Parathyroid adenoma (tissue), 2 donors: ENCODE measurements around the gene CIC.

Experiments
- H2AFZ ChIP-seq: fragments of 300-600 bp; sonication (generic); one replicate; pipeline ENCODE4 v1.7.0; 2017; ENCODE audit warnings: antibody characterized with exemption, mild to moderate bottlenecking
- H3K27ac ChIP-seq: fragments of 300-600 bp; sonication (generic); one replicate; pipeline ENCODE4 v1.7.0; 2017
- H3K27me3 ChIP-seq: fragments of 300-600 bp; sonication (generic); one replicate; pipeline ENCODE4 v1.7.0; 2017; ENCODE audit warnings: low read length; ENCODE audit not compliant: control insufficient read depth, insufficient read depth
- H3K36me3 ChIP-seq: fragments of 300-600 bp; sonication (generic); one replicate; pipeline ENCODE4 v1.7.0; 2017; ENCODE audit warnings: low read length; ENCODE audit not compliant: control insufficient read depth, insufficient read depth
- H3K4me1 ChIP-seq: fragments of 300-600 bp; sonication (generic); one replicate; pipeline ENCODE4 v1.7.0; 2017; ENCODE audit warnings: control low read depth
- H3K4me2 ChIP-seq: fragments of 300-600 bp; sonication (generic); one replicate; pipeline ENCODE4 v1.7.0; 2017; ENCODE audit warnings: low read length
- H3K4me3 ChIP-seq: fragments of 300-600 bp; sonication (generic); one replicate; pipeline ENCODE4 v1.7.0; 2017; ENCODE audit warnings: low read depth, low read length
- H3K79me2 ChIP-seq: fragments of 300-600 bp; sonication (generic); one replicate; pipeline ENCODE4 v1.7.0; 2017; ENCODE audit warnings: control low read depth
- H3K9ac ChIP-seq: fragments of 300-600 bp; sonication (generic); one replicate; pipeline ENCODE4 v1.7.0; 2017; ENCODE audit warnings: mild to moderate bottlenecking
- H3K9me3 ChIP-seq: fragments of 300-600 bp; sonication (generic); one replicate; pipeline ENCODE4 v1.7.0; 2017; ENCODE audit warnings: low read length; ENCODE audit not compliant: control insufficient read depth
- CTCF ChIP-seq: fragments of 300-600 bp; sonication (generic); IDR thresholded peaks from one replicate; pipeline ENCODE4 v1.7.0; 2017; ENCODE audit warnings: antibody characterized with exemption, mild to moderate bottlenecking
- donor health status: primary hyperparathyroidism.

CIC gene

GRCh38 chr19:42297039-42297438 lies 28.0 kb downstream of the CIC start:
- Histone ChIP-seq H3K4me3 (no peak overlapping the region), H3K9ac (no peak overlapping the region), H3K9me3 (no peaks in the 10 kb centered on the region), H3K79me2 (no peaks in the 10 kb centered on the region), H3K4me2 (no peak overlapping the region), H3K27ac (no peak overlapping the region), H3K27me3 (no peaks in the 10 kb centered on the region), H3K4me1 (peaks cover 2% of the 10 kb centered on the region), H3K36me3 (no peaks in the 10 kb centered on the region), H2AFZ (no peak overlapping the region)
- TF ChIP-seq CTCF: no peak

DNA sequence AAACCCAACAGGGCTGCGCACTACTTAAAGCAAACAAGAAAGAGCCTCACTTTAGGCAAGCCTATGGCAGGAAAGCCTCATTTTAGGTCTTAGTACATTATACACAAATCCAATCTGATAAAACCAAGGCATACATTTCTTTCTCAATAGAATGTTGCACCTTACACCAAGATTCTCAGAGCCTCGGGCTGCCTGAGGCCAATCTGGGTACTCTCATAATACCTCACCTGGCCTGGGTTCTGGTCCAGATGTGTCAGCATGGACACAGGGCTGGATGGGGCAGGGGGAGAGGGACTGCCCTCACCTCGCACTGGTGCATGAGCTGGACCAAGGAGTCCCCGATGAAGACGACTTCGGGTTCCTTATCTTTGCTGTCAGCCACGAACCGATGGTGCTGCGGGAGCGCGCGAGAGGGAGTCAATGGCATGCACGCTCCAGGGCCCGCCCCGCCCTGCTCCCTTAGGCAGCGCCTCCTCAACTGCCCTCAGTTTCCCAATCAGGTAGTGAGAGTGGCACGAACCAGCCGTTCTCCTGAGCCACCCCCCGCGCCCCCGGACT lies 32.7 kb downstream of the CIC start, which contains the start of gene PRR19:
Gene PRR19, plus strand, starts transcription at position 487 of the 558 bp plus-strand sequence. CDS start 7,453 bp downstream, outside the sequence.
- H3K27ac ChIP-seq: peak within 1 kb of the TSS; percentile 74
- H3K4me2 ChIP-seq: peak within 1 kb of the TSS; percentile 96
- TF ChIP-seq CTCF: no peak
- H3K4me3 ChIP-seq: peak within 1 kb of the TSS; percentile 64
- peak within 1 kb of the TSS; percentile 98 for H2AFZ ChIP-seq
- no peaks in the 10 kb centered on the region for H3K79me2 ChIP-seq
- no peaks in the 10 kb centered on the region for H3K27me3 ChIP-seq
- H3K9ac ChIP-seq: no peak within 1 kb of the TSS
- peaks cover 11% of the 10 kb centered on the region for H3K4me1 ChIP-seq
- no peaks in the 10 kb centered on the region for H3K9me3 ChIP-seq
- H3K36me3 ChIP-seq: no peaks in the 10 kb centered on the region

GRCh38 chr19:42303101-42303464 lies 34.0 kb downstream of the CIC start:
- peak overlapping the region; percentile 96 for H3K4me2 ChIP-seq
- peak overlapping the region; percentile 74 for H3K27ac ChIP-seq
- no peak for TF ChIP-seq CTCF
- no peaks in the 10 kb centered on the region for H3K9me3 ChIP-seq
- H2AFZ ChIP-seq: peak overlapping the region; percentile 98
- H3K79me2 ChIP-seq: no peaks in the 10 kb centered on the region
- no peaks in the 10 kb centered on the region for H3K27me3 ChIP-seq
- peaks cover 11% of the 10 kb centered on the region for H3K4me1 ChIP-seq
- no peak overlapping the region for H3K9ac ChIP-seq
- peak overlapping the region; percentile 64 for H3K4me3 ChIP-seq
- no peaks in the 10 kb centered on the region for H3K36me3 ChIP-seq

DNA sequence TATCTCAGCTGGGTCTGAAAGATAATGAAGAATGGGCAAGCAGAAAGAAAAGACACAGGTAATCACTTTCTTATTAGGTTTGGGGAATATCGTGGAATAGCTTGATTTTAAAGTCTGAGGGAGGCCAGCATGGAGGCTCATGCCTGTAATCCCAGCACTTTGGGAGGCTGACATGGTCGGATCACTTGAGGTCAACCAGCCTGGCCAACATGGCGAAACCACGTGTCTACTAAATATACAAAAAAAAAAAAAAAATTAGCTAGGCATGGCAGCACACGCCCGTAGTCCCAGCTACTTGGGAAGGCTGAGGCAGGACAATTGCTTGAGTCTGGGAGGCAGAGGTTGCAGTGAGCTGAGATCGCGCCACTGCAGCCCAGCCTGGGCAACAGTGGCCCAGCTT lies 34.8 kb downstream of the CIC start:
- Histone ChIP-seq H3K27ac (no peak overlapping the region), H3K4me1 (peaks cover 11% of the 10 kb centered on the region), H3K36me3 (no peaks in the 10 kb centered on the region), H2AFZ (peak overlapping the region; percentile 98), H3K4me2 (peak overlapping the region; percentile 96), H3K27me3 (no peaks in the 10 kb centered on the region), H3K79me2 (no peaks in the 10 kb centered on the region), H3K4me3 (peak overlapping the region; percentile 64), H3K9me3 (no peaks in the 10 kb centered on the region), H3K9ac (no peak overlapping the region)
- TF ChIP-seq CTCF: no peak

DNA sequence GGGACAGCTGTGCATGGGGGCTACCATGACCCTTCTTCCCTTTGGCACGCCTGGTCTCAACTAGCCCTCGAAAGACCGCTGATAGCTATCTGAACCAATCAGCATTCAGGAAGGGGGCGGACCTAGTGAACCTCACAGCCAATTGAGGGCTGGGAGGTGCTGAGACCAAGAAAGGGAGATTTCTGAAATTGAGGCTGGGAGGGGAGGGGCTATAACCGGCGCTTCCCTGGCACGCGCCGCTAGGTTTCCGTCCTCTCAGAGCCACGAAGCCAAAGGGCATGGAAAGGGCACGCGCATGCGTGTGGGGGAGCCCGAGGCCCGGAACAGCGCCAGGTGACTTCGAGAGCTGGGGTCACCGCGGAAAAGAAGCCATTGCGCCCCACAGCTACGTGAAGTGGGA lies 37.6 kb downstream of the CIC start:
- no peaks in the 10 kb centered on the region for H3K9me3 ChIP-seq
- no peak overlapping the region for H2AFZ ChIP-seq
- no peaks in the 10 kb centered on the region for H3K27me3 ChIP-seq
- no peak overlapping the region for H3K9ac ChIP-seq
- H3K79me2 ChIP-seq: no peaks in the 10 kb centered on the region
- no peak for TF ChIP-seq CTCF
- no peak overlapping the region for H3K27ac ChIP-seq
- no peaks in the 10 kb centered on the region for H3K36me3 ChIP-seq
- H3K4me1 ChIP-seq: peaks cover 11% of the 10 kb centered on the region
- peak overlapping the region; percentile 48 for H3K4me3 ChIP-seq
- H3K4me2 ChIP-seq: peak overlapping the region; percentile 45
